T-helper 17 cell (primary cell): Measurements from ENCODE around the gene MYCN. TPM values are rescaled to one million over a fixed set of nuclear protein-coding genes. Genes with fewer than 3 reads are reported as not detected.
"Not testable (repeated sequence)": the region's sequence is repeated elsewhere in the genome, so short reads cannot be mapped to it uniquely, and the experiment has no call there.

Source experiments
- ATAC-seq: fragments of 150-1000 bp; cut with Tn5 transposase; 2 replicates; pipeline ENCODE4 v1.10.0; 2021; ENCODE audit warnings: mild to moderate bottlenecking, moderate library complexity
- DNase-seq, 3 donors: peaks; one replicate each; pipeline versions ENCODE4 v3.0.0 to v3.0.0-alpha.2; 2020 to 2021
- H3K9me3 ChIP-seq: one replicate; pipeline ENCODE4 v1.7.0; 2013; ENCODE audit warnings: low read length, mild to moderate bottlenecking; ENCODE audit not compliant: control insufficient read depth, poor library complexity, severe bottlenecking
- H3K27ac Mint-ChIP-seq: one replicate; pipeline ENCODE4 v1.8.0; 2022; ENCODE audit warnings: mild to moderate bottlenecking, moderate library complexity, mixed read lengths
- H3K27me3 Mint-ChIP-seq: one replicate; pipeline ENCODE4 v1.8.0; 2022; ENCODE audit warnings: mixed read lengths
- H3K36me3 Mint-ChIP-seq: one replicate; pipeline ENCODE4 v1.8.0; 2022; ENCODE audit warnings: low read depth, mixed read lengths
- H3K4me1 Mint-ChIP-seq: one replicate; pipeline ENCODE4 v1.8.0; 2022; ENCODE audit warnings: mild to moderate bottlenecking, mixed read lengths
- H3K4me3 Mint-ChIP-seq: one replicate; pipeline ENCODE4 v1.8.0; 2022; ENCODE audit warnings: mild to moderate bottlenecking, moderate library complexity, mixed read lengths
- total RNA-seq, 4 donors: library from RNA in 2 of 4; stranded (reverse) in 2 of 4; gene quantifications; one replicate each; pipeline ENCODE4 v1.2.3 and lab custom pipeline; 2022 to 2026

Gene MYCN
- total RNA-seq, 2 donors from 2014 or later = 0.37 TPM; not detected in 1

DNA sequence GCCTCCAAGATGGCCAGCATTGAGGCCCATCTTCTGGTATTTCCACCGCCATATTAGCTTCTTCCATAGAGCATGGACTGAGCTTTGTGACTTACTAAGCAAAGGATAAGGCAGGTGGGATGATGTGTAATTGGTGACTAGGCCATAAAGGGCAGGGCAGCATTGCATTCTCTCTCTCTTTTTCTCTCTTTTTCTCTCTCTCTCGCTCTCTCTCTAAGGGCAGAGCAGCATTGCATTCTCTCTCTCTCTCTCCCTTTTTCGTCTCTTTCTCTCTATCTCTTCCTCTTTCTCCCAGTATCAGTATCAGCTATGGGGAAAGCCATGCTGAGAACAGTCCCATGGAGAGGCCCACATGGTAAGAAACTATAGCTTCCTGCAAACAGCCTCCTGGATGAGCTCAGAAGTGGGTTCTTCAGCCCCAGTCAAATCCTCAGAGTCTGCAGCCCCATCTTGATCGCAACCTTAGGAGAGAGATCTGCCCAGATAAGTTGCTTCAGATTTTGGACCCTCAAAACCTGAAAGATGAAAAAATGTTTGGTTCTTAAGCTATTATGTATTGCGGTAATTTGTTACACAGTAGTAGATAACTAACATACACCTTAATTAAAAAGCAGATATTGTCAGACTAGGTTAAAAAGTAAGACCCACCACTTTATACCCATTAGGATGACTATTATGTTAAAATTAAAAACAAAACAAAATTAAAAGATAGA, 39.1 kb upstream of the MYCN start:
- H3K27ac Mint-ChIP-seq = no peak overlapping the region
- H3K36me3 Mint-ChIP-seq = no peaks in the 10 kb centered on the region
- no peaks in the 10 kb centered on the region for H3K9me3 ChIP-seq
- ATAC-seq (no peak), DNase-seq (no peak)
- no peaks in the 10 kb centered on the region for H3K4me1 Mint-ChIP-seq
- H3K27me3 Mint-ChIP-seq = peaks cover 12% of the 10 kb centered on the region
- no peak overlapping the region for H3K4me3 Mint-ChIP-seq

DNA sequence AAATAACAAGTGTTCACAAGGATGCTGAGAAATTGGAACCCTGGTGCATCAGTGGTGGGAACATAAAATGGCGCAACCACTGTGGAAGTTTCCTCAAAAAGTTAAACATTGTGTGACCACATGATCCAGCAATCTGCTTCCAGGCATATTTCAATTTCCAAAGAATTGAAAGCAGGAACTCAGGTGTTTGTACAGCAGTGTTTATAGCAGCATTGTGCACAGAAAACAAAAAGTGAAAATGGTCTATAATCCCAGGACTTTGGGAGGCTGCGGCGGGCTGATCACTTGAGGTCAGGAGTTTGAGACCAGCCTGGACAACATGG, 38.6 kb upstream of the MYCN start:
- no peak overlapping the region for H3K27ac Mint-ChIP-seq
- no peak overlapping the region for H3K4me3 Mint-ChIP-seq

DNA sequence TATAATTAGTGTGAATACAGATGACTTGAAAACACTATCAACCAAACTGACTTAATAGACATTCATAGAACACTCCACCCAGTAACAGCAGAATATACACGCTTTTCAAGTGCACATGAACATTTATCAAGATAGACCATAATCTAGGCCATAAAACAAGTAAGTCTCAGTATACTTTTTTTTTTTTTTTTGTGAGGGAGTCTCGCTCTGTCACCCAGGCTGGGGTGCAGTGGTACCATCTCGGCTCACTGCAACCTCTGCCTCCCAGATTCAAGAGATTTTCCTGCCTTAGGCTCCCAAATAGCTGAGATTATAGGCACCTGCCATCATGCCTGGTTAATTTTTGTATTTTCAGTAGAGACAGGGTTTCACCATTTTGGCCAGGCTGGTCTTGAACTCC, 36.4 kb upstream of the MYCN start:
- not testable (repeated sequence) for H3K27ac Mint-ChIP-seq, H3K9me3 ChIP-seq, DNase-seq, ATAC-seq, H3K36me3 Mint-ChIP-seq, H3K4me1 Mint-ChIP-seq, H3K4me3 Mint-ChIP-seq
- H3K27me3 Mint-ChIP-seq = peaks cover 20% of the 10 kb centered on the region

More for the DNA sequence above, 38.6 kb upstream of the MYCN start:
- DNase-seq = no peak
- H3K27me3 Mint-ChIP-seq = peaks cover 18% of the 10 kb centered on the region
- H3K4me1 Mint-ChIP-seq = no peaks in the 10 kb centered on the region
- ATAC-seq = no peak
- no peaks in the 10 kb centered on the region for H3K36me3 Mint-ChIP-seq
- no peaks in the 10 kb centered on the region for H3K9me3 ChIP-seq

- H3K36me3 Mint-ChIP-seq = no peaks in the 10 kb centered on the region
- no peaks in the 10 kb centered on the region for H3K4me1 Mint-ChIP-seq
- ATAC-seq (no peak), DNase-seq (no peak)
- H3K9me3 ChIP-seq = no peaks in the 10 kb centered on the region
- H3K27ac Mint-ChIP-seq = no peak overlapping the region
- peaks cover 20% of the 10 kb centered on the region for H3K27me3 Mint-ChIP-seq
- H3K4me3 Mint-ChIP-seq = no peak overlapping the region
Measured at GRCh38 chr2:15905267-15905645, 35.1 kb upstream of the MYCN start.

- ATAC-seq = no peak
- Mint-ChIP-seq H3K4me3 (no peak overlapping the region), H3K4me1 (no peaks in the 10 kb centered on the region), H3K27me3 (peaks cover 20% of the 10 kb centered on the region), H3K36me3 (no peaks in the 10 kb centered on the region), H3K27ac (no peak overlapping the region)
- DNase-seq = no peak
- no peaks in the 10 kb centered on the region for H3K9me3 ChIP-seq
Measured at GRCh38 chr2:15905986-15906491, 34.3 kb upstream of the MYCN start.

DNA sequence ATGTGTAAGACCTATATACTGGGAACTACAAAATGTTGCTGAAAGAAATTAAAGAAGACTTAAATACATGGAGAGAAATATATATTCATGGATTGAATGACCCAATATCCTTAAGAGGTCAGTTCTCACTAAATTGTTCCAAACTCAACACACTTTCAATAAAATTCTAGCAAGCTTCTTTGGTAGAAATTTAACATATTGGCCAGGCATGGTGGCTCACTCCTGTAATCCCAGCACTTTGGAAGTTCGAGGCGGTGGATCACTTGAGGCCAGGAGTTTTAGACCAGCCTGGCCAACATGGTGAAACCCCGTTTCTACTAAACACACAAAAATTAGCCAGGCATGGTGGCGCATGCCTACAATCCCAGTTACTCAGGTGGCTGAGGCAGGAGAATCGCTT, 33.6 kb upstream of the MYCN start:
- Mint-ChIP-seq H3K36me3 (no peaks in the 10 kb centered on the region), H3K4me1 (no peaks in the 10 kb centered on the region), H3K27ac (no peak overlapping the region), H3K27me3 (peaks cover 20% of the 10 kb centered on the region), H3K4me3 (no peak overlapping the region)
- ATAC-seq (no peak), DNase-seq (no peak)
- no peaks in the 10 kb centered on the region for H3K9me3 ChIP-seq

DNA sequence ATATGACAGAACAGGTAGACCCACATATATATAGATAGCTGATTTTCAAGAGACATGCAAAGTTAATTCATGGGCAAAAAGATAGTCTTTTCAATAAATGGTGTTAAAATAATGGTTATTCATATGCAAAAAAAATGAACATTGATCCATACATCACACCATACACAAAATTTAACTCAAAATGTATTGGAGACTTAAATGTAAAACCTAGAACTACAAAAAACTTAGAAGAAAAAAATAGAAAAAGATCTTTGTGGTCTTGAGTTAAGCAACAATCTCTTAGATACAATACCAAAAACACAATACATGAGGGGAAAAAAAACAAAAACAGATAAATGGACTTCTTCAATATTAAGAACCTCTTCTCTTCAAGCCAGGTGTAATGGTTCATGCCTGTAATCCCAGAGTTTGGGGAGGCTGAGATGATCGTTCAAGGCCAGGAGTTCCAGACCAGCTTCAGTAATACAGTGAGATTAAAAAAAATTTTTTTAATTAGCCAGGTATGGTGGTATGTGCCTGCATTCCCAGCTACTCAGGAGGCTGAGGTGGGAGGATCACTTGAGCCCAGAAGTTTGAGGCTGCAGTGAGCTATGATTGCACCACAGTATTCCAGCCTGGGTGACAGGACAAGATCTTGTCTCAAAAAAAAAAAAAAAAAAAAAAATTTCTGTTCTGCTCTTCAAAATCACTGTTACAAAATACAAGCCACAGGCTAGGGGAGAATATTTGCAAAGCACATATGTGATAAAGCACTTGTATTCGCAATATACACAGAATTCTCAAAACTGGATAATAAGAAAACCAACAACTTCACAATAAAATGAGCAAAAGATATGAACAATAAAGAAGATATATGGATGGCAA, 32.7 kb upstream of the MYCN start:
- Mint-ChIP-seq H3K27me3 (peaks cover 20% of the 10 kb centered on the region), H3K4me1 (no peaks in the 10 kb centered on the region), H3K27ac (no peak overlapping the region), H3K36me3 (no peaks in the 10 kb centered on the region), H3K4me3 (no peak overlapping the region)
- ATAC-seq = no peak
- DNase-seq = no peak
- no peaks in the 10 kb centered on the region for H3K9me3 ChIP-seq

DNA sequence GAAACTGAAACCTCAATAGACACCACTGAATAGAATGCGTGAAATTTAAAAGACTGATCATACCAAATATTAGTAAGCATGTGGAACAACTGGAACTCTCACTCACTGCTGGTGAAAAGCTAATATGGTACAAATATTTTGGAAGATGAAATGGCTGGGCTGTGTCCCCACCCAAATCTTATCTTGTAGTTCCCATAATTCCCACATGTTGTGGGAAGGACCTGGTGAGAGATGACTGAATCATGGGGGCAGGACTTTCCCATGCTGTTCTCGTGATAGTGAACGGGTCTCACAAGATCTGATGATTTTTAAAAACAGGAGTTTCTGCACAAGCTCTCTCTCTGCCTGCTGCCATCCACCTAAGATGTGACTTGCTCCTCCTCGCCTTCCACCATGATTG, 32.0 kb upstream of the MYCN start:
- peaks cover 20% of the 10 kb centered on the region for H3K27me3 Mint-ChIP-seq
- no peak overlapping the region for H3K4me3 Mint-ChIP-seq
- no peak overlapping the region for H3K27ac Mint-ChIP-seq
- H3K36me3 Mint-ChIP-seq = no peaks in the 10 kb centered on the region
- ATAC-seq (no peak), DNase-seq (no peak)
- no peaks in the 10 kb centered on the region for H3K9me3 ChIP-seq
- H3K4me1 Mint-ChIP-seq = no peaks in the 10 kb centered on the region

DNA sequence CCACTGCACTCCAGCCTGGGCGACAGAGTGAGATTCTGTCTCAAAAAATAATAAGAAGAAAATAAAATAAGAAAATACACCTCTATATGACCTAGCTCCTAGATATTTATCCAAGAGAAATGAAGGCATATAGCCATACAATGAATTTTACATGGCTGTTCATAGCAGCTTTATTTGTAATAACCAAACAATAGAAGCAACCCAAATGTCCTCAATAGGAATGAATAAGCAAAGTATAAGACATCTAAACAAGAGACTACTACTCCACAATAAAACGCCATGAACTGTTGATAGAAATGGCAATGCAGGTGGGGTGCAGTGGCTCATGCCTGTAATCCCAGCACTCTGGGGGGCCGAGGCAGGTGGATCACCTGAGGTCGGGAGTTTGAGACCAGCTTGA, 31.2 kb upstream of the MYCN start:
- Mint-ChIP-seq H3K27ac (no peak overlapping the region), H3K4me1 (no peaks in the 10 kb centered on the region), H3K4me3 (no peak overlapping the region), H3K36me3 (no peaks in the 10 kb centered on the region), H3K27me3 (peaks cover 24% of the 10 kb centered on the region)
- no peak for DNase-seq
- no peaks in the 10 kb centered on the region for H3K9me3 ChIP-seq
- ATAC-seq = no peak

DNA sequence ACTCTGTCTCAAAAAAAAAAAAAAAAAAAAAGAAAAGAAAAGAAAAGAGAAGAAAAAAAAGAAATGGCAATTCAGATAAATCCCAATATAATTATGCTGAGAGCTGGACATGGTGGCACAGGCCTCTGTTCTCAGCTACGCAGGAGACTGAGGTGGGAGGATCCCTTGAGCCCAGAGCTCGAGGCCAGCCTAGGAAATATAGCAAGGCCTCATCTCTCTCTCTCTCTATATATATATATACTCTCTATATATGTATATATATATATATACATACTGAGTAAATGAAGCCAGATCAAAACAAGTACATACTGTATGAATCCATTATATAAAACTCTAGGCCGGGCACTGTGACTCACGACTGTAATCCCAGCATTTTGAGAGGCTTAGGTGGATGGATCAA, 30.6 kb upstream of the MYCN start:
- no peak overlapping the region for H3K27ac Mint-ChIP-seq
- no peak overlapping the region for H3K4me3 Mint-ChIP-seq
- H3K27me3 Mint-ChIP-seq = peaks cover 25% of the 10 kb centered on the region
- no peaks in the 10 kb centered on the region for H3K9me3 ChIP-seq
- no peaks in the 10 kb centered on the region for H3K36me3 Mint-ChIP-seq
- DNase-seq (no peak), ATAC-seq (no peak)
- H3K4me1 Mint-ChIP-seq = no peaks in the 10 kb centered on the region

DNA sequence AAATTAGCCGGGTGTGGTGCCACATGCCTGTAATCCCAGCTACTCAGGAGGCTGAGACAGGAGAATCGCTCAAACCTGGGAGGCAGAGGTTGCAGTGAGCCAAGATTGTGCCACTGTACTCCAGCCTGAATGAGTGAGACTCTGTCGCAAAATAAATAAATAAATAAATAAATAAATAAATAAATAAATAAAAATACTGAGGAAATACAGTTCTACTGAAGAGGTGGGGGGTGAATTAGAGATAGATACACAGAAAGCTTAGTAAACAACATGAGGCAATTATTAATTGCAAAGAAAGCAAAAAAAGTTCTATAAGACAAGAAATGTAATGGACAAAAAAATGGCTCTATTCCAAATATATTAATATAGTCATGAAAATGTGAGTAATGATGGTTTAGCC, 29.1 kb upstream of the MYCN start:
- not testable (repeated sequence) for H3K4me1 Mint-ChIP-seq, H3K4me3 Mint-ChIP-seq, H3K9me3 ChIP-seq, H3K27ac Mint-ChIP-seq, ATAC-seq, H3K36me3 Mint-ChIP-seq, DNase-seq
- H3K27me3 Mint-ChIP-seq = peaks cover 13% of the 10 kb centered on the region

GRCh38 chr2:15911686-15912085, 28.7 kb upstream of the MYCN start:
- Mint-ChIP-seq H3K4me3 (no peak overlapping the region), H3K27me3 (peaks cover 9% of the 10 kb centered on the region), H3K4me1 (no peaks in the 10 kb centered on the region), H3K27ac (no peak overlapping the region), H3K36me3 (no peaks in the 10 kb centered on the region)
- H3K9me3 ChIP-seq = no peaks in the 10 kb centered on the region
- no peak for DNase-seq
- ATAC-seq = no peak

DNA sequence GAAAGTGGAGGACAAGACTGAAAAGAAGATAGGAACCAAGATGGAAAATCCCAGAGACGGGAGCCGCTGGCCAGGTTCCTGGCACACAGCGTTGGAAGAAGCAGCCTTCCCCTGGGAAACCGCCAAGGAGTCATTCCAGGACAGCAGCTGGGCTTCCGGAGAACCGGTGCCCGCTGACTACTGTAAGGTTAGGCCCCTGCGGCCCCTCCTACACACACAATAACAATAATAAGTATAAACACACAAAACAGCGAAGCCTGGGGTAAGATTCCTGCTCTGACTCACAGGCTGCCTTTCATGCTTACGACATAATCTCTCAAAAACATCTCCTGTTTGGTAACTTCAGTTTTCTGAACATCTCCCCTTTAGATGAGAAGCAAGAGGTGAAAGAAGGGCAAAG, 28.1 kb upstream of the MYCN start:
- no peak for ATAC-seq
- Mint-ChIP-seq H3K4me3 (no peak overlapping the region), H3K4me1 (no peaks in the 10 kb centered on the region), H3K27ac (no peak overlapping the region), H3K36me3 (no peaks in the 10 kb centered on the region), H3K27me3 (peaks cover 6% of the 10 kb centered on the region)
- no peaks in the 10 kb centered on the region for H3K9me3 ChIP-seq
- no peak for DNase-seq

DNA sequence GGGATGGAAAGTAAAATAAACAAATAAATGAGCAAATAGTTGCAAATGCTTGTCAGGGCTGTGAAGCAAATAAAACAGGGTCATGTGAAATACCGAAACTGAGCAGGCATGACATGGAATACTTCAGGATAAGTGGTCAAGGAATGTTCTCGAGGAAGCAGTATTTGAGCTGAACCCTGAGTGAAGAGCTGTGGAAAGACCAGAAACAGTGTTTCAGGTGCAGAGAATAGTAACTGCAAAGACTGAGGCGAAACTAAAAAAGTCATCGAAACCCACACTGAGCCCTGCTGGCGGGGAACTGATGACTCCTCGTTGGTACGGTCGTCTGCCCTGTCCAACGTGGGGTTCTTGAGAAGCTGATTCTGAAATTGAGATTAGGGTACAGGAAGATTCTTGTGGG, 27.2 kb upstream of the MYCN start:
- H3K36me3 Mint-ChIP-seq = no peaks in the 10 kb centered on the region
- DNase-seq (no peak), ATAC-seq (no peak)
- no peaks in the 10 kb centered on the region for H3K4me1 Mint-ChIP-seq
- H3K9me3 ChIP-seq = no peaks in the 10 kb centered on the region
- no peak overlapping the region for H3K4me3 Mint-ChIP-seq
- H3K27me3 Mint-ChIP-seq = peaks cover 12% of the 10 kb centered on the region
- H3K27ac Mint-ChIP-seq = no peak overlapping the region
